CD4-positive, alpha-beta T cell (primary cell): ENCODE data around the gene MAL. TPM values are rescaled to one million over a fixed set of nuclear protein-coding genes. Genes with fewer than 3 reads are reported as not detected.

Experiments used
- ATAC-seq: fragments of 200-7000 bp; cut with Tn5 transposase; one replicate; pipeline ENCODE4 v1.10.0; 2022; ENCODE audit warnings: mild to moderate bottlenecking; ENCODE audit not compliant: poor library complexity
- CTCF ChIA-PET: fragments of 350-600 bp; sonication (Branson Sonifier 250); formaldehyde crosslinking; loops from one replicate; lab custom pipeline; 2021; ENCODE audit warnings: antibody characterized with exemption, inconsistent platforms; lab: Charles Lee
- POLR2A ChIA-PET: fragments of 350-600 bp; sonication (Branson Sonifier 250); formaldehyde crosslinking; loops from one replicate; lab custom pipeline; 2021; ENCODE audit warnings: antibody characterized with exemption, inconsistent platforms; lab: Charles Lee
- DNase-seq, 14 experiments: peaks; one replicate each; pipeline ENCODE4 v3.0.0-alpha.2; 2013 to 2020; ENCODE audit warnings: mixed read lengths in 2 of 14
- H3K27ac ChIP-seq, 2 donors: one replicate each; pipeline versions ENCODE4 v1.5.1 to v1.7.0; 2013; ENCODE audit warnings: low read length in 2 of 2, low read depth in 1 of 2, mild to moderate bottlenecking in 1 of 2
- H3K27me3 ChIP-seq, 2 experiments: 1 replicate in 1 of 2; 2 replicates in 1 of 2; pipeline versions ENCODE4 v1.6.1 to v1.7.0; 2013; ENCODE audit warnings: low read length in 2 of 2, control low read depth in 1 of 2, mild to moderate bottlenecking in 1 of 2, moderate library complexity in 1 of 2; ENCODE audit not compliant: insufficient read depth in 2 of 2, control insufficient read depth in 1 of 2
- H3K36me3 ChIP-seq: one replicate; pipeline ENCODE4 v1.6.1; 2013; ENCODE audit warnings: low read length, control low read depth; ENCODE audit not compliant: insufficient read depth
- H3K4me1 ChIP-seq: one replicate; pipeline ENCODE4 v1.6.1; 2013; ENCODE audit warnings: low read length, control low read depth; ENCODE audit not compliant: insufficient read depth
- H3K4me3 ChIP-seq: one replicate; pipeline ENCODE4 v1.5.1; 2013; ENCODE audit warnings: mild to moderate bottlenecking, low read length, moderate library complexity
- H3K9me3 ChIP-seq, 2 experiments: 1 replicate in 1 of 2; 2 replicates in 1 of 2; pipeline versions ENCODE4 v1.6.1 to v1.7.0; 2013; ENCODE audit warnings: low read length in 2 of 2, mild to moderate bottlenecking in 2 of 2, control low read depth in 1 of 2, moderate library complexity in 1 of 2; ENCODE audit not compliant: control insufficient read depth in 1 of 2, insufficient read depth in 1 of 2
- H3K27ac Mint-ChIP-seq: one replicate; pipeline ENCODE4 v1.8.0; 2020; ENCODE audit warnings: mixed read lengths
- H3K27me3 Mint-ChIP-seq: one replicate; pipeline ENCODE4 v1.8.0; 2021; ENCODE audit warnings: mixed read lengths
- H3K36me3 Mint-ChIP-seq: one replicate; pipeline ENCODE4 v1.8.0; 2021; ENCODE audit warnings: low read depth, mixed read lengths
- H3K4me1 Mint-ChIP-seq: one replicate; pipeline ENCODE4 v1.8.0; 2021; ENCODE audit warnings: low read depth, mixed read lengths
- H3K4me3 Mint-ChIP-seq: one replicate; pipeline ENCODE4 v1.8.0; 2020; ENCODE audit warnings: mild to moderate bottlenecking, mixed read lengths
- H3K9me3 Mint-ChIP-seq: one replicate; pipeline ENCODE4 v1.8.0; 2020; ENCODE audit warnings: mixed read lengths
- intact Hi-C, 2 experiments: fragments of 100-400 bp; cut with DNase I in 1 of 2; cut with micrococcal nuclease in 1 of 2; formaldehyde crosslinking; loops; one replicate each; pipeline versions ENCODE4 v1.15.1 to v1.9.0; 2023 to 2025; cut with DNase I, micrococcal nuclease
- total RNA-seq, 174 experiments: library from RNA in 2 of 174; stranded (reverse) in 2 of 174; gene quantifications; one replicate each; pipeline ENCODE4 v1.2.3 and lab custom pipeline; 2021 to 2026
- TF ChIP-seq, protein P1 (sequence below): fragments of 200-600 bp; IDR thresholded peaks from one replicate; pipeline ENCODE4 v1.8.0; 2022; ENCODE audit warnings: antibody characterized with exemption, mild to moderate bottlenecking

Gene MAL
- total RNA-seq, 2 experiments from 2014 or later: 101 to 102 TPM

DNA sequence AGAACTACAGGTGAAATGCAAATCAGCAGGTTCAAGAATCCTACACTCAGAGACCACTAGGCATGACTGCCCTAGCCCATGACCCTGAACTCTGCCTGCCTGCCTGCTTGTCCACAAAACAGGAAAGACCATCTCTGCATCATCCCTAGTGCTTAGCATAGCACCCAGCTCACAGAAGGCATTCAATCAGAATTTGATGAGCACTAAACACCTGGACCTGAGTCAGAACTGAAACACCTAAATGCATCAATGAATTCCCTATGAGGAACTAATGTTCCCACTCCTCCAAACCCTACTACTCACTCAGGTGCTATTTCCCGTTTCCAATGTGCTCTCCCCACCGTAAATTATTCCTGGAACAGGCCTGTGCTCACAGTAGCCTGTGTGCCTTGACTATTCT, 74.4 kb downstream of the MAL start:
- H3K36me3 Mint-ChIP-seq: peaks cover 91% of the 10 kb centered on the region
- POLR2A ChIA-PET: interaction anchor here (0.6 kb wide), 1 partner anchor 37 kb away, joined by 3 read pairs; no protein-coding TSS in a partner anchor
- ATAC-seq: no peak

More for the DNA sequence above, 74.4 kb downstream of the MAL start:
- H3K4me1 ChIP-seq: no peaks in the 10 kb centered on the region
- Mint-ChIP-seq H3K27ac (no peak overlapping the region), H3K4me3 (no peak overlapping the region), H3K4me1 (peaks cover 24% of the 10 kb centered on the region), H3K27me3 (no peaks in the 10 kb centered on the region), H3K9me3 (no peaks in the 10 kb centered on the region)
- TF ChIP-seq, protein P1, sequence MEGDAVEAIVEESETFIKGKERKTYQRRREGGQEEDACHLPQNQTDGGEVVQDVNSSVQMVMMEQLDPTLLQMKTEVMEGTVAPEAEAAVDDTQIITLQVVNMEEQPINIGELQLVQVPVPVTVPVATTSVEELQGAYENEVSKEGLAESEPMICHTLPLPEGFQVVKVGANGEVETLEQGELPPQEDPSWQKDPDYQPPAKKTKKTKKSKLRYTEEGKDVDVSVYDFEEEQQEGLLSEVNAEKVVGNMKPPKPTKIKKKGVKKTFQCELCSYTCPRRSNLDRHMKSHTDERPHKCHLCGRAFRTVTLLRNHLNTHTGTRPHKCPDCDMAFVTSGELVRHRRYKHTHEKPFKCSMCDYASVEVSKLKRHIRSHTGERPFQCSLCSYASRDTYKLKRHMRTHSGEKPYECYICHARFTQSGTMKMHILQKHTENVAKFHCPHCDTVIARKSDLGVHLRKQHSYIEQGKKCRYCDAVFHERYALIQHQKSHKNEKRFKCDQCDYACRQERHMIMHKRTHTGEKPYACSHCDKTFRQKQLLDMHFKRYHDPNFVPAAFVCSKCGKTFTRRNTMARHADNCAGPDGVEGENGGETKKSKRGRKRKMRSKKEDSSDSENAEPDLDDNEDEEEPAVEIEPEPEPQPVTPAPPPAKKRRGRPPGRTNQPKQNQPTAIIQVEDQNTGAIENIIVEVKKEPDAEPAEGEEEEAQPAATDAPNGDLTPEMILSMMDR: no peak
- H3K27ac ChIP-seq: no peak overlapping the region
- no peak for DNase-seq
- H3K27me3 ChIP-seq: no peaks in the 10 kb centered on the region
- H3K9me3 ChIP-seq: peaks cover 0 to 3% of the 10 kb centered on the region in 2 experiments
- intact Hi-C loops: no loop called here
- no peak overlapping the region for H3K4me3 ChIP-seq
- CTCF ChIA-PET: no interaction called here
- H3K36me3 ChIP-seq: peaks cover 57% of the 10 kb centered on the region

Other genes with a start within 250 kb of the MAL start
- gene TEKT4, start 154.3 kb upstream of the MAL start, total RNA-seq: not detected
- 10 to 100 TPM; 15.3 to 16.3 TPM for gene MRPS5, start 96.1 kb downstream of the MAL start, total RNA-seq
- 1 to 10 TPM; 4.7 to 6.3 TPM for gene ZNF514, start 134.1 kb downstream of the MAL start, total RNA-seq
- gene ZNF2, start 140.1 kb downstream of the MAL start, total RNA-seq: under 1 TPM in 1 of 2 experiments, not detected in 1; 0.53 TPM
- gene ZNF892, start 181.8 kb downstream of the MAL start, total RNA-seq: 1 to 10 TPM in 1 of 2 experiments, under 1 TPM in 1; 0.82 to 1.1 TPM
- under 1 TPM; 0.60 to 0.73 TPM for gene PROM2, start 248.7 kb downstream of the MAL start, total RNA-seq